Esophagus muscularis mucosa (tissue), 4 donors: ENCODE data around the gene ASCL2. TPM values are rescaled to one million over a fixed set of nuclear protein-coding genes. Genes with fewer than 3 reads are reported as not detected.

Experiments
- DNase-seq: peaks from one replicate; pipeline ENCODE4 v3.0.0-alpha.2; 2017; ENCODE audit errors: extremely low spot score
- H3K27ac ChIP-seq, 4 donors: fragments of 200-600 bp; sonication (generic); replicated peaks in 1 of 4; 1 replicate in 3 of 4; 2 replicates in 1 of 4; pipeline ENCODE4 v1.5.1; 2016 to 2019; ENCODE audit warnings: mild to moderate bottlenecking in 1 of 4
- H3K27me3 ChIP-seq, 4 donors: fragments of 200-600 bp; sonication (generic); one replicate each; pipeline versions ENCODE4 v1.5.1 to v1.6.0; 2016 to 2019
- H3K36me3 ChIP-seq, 4 donors: fragments of 200-600 bp; sonication (generic); one replicate each; pipeline ENCODE4 v1.5.1; 2016 to 2019
- H3K4me1 ChIP-seq, 4 donors: fragments of 200-600 bp; sonication (generic); one replicate each; pipeline ENCODE4 v1.5.1; 2016 to 2019
- H3K4me3 ChIP-seq, 4 donors: fragments of 200-600 bp; sonication (generic); 1 replicate in 2 of 4; 2 replicates in 2 of 4; pipeline ENCODE4 v1.5.1; 2016 to 2019; ENCODE audit warnings: mild to moderate bottlenecking in 4 of 4, moderate library complexity in 1 of 4
- H3K9me3 ChIP-seq, 4 donors: fragments of 200-600 bp; sonication (generic); 1 replicate in 3 of 4; 2 replicates in 1 of 4; pipeline ENCODE4 v1.5.1; 2016 to 2019
- CTCF ChIP-seq, 3 experiments: fragments of 200-600 bp in 2 of 3; fragments of 450-650 bp in 1 of 3; sonication (generic) in 2 of 3; IDR thresholded peaks; one replicate each; pipeline ENCODE4 v1.5.1; 2017 to 2019; ENCODE audit warnings: antibody characterized with exemption in 3 of 3, mild to moderate bottlenecking in 2 of 3, moderate library complexity in 1 of 3
- EP300 ChIP-seq: sonication (generic); formaldehyde crosslinking; IDR thresholded peaks from one replicate; pipeline ENCODE4 v1.6.1; 2017; ENCODE audit warnings: antibody characterized with exemption
- POLR2A ChIP-seq: fragments of 450-650 bp; IDR thresholded peaks from one replicate; pipeline ENCODE4 v1.6.1; 2017; ENCODE audit warnings: antibody characterized with exemption, moderate library complexity, mild to moderate bottlenecking, low read depth
- POLR2AphosphoS5 ChIP-seq, 2 donors: sonication (generic); formaldehyde crosslinking; IDR thresholded peaks; one replicate each; pipeline ENCODE4 v1.6.1; 2017; ENCODE audit warnings: antibody characterized with exemption in 2 of 2
- WGBS: methylation state at CpG from one replicate; pipeline ENCODE4 v1.1.5; 2018; 5-methylcytosine and 5-hydroxymethylcytosine counted together
- intact Hi-C: fragments of 100-400 bp; cut with DNase I; formaldehyde crosslinking; loops from one replicate; pipeline ENCODE4 v1.15.1; 2023
- total RNA-seq, 4 donors: library from RNA; depleted of rRNA; stranded (reverse); fragments of >200 nt; gene quantifications; one replicate each; pipeline versions ENCODE4 v1.1.0 to v1.2.1, GENCODE V29; 2016

ASCL2 gene
- total RNA-seq, 4 donors from 2014 or later = 0.32 to 0.83 (median 0.42) TPM; not detected in 1

GRCh38 chr11:2235588-2236326, 34.6 kb downstream of the ASCL2 start:
- H3K9me3 ChIP-seq = peaks cover 0 to under 1% (median 0%) of the 10 kb centered on the region in 4 donors
- intact Hi-C loops = no loop called here
- WGBS = 85% methylated on average over 14 of the region's 14 CpGs
- no peaks in the 10 kb centered on the region for H3K4me1 ChIP-seq
- H3K36me3 ChIP-seq = no peaks in the 10 kb centered on the region
- peaks cover 0 to 13% (median 0%) of the 10 kb centered on the region in 4 donors for H3K27me3 ChIP-seq
- peak; percentile 57 for DNase-seq
- no peak overlapping the region for H3K27ac ChIP-seq
- TF ChIP-seq POLR2AphosphoS5 (IDR thresholded peaks at IDR 0.05) (no peak), CTCF (IDR thresholded peaks at IDR 0.05) (no peak), EP300 (no peak), POLR2A (no peak)
- H3K4me3 ChIP-seq = no peak overlapping the region

GRCh38 chr11:2234963-2235362, 35.4 kb downstream of the ASCL2 start:
- peaks cover 0 to 9% (median 8%) of the 10 kb centered on the region in 4 donors for H3K9me3 ChIP-seq
- H3K27me3 ChIP-seq = peaks cover 0 to 13% (median 0%) of the 10 kb centered on the region in 4 donors
- WGBS = 66% methylated on average over 10 of the region's 10 CpGs
- no peak overlapping the region for H3K27ac ChIP-seq
- TF ChIP-seq POLR2AphosphoS5 (IDR thresholded peaks at IDR 0.05) (no peak), CTCF (IDR thresholded peaks at IDR 0.05) (no peak), EP300 (no peak), POLR2A (no peak)
- no peaks in the 10 kb centered on the region for H3K4me1 ChIP-seq
- no peak overlapping the region for H3K4me3 ChIP-seq
- H3K36me3 ChIP-seq = no peaks in the 10 kb centered on the region
- peak; percentile 89 for DNase-seq
- intact Hi-C loops = no loop called here

- Histone ChIP-seq H3K4me3 (no peak overlapping the region), H3K4me1 (no peaks in the 10 kb centered on the region), H3K9me3 (peaks cover 0 to 19% (median 19%) of the 10 kb centered on the region in 4 donors), H3K27me3 (peaks cover 0 to 19% (median 0%) of the 10 kb centered on the region in 4 donors), H3K36me3 (no peaks in the 10 kb centered on the region), H3K27ac (no peak overlapping the region)
- TF ChIP-seq CTCF (IDR thresholded peaks at IDR 0.05) (no peak), POLR2AphosphoS5 (IDR thresholded peaks at IDR 0.05) (no peak)
- DNase-seq = no peak
- WGBS = 72% methylated on average over 10 of the region's 10 CpGs
- intact Hi-C loops = no loop called here
Observed at GRCh38 chr11:2233693-2234455, 36.5 kb downstream of the ASCL2 start.

DNA sequence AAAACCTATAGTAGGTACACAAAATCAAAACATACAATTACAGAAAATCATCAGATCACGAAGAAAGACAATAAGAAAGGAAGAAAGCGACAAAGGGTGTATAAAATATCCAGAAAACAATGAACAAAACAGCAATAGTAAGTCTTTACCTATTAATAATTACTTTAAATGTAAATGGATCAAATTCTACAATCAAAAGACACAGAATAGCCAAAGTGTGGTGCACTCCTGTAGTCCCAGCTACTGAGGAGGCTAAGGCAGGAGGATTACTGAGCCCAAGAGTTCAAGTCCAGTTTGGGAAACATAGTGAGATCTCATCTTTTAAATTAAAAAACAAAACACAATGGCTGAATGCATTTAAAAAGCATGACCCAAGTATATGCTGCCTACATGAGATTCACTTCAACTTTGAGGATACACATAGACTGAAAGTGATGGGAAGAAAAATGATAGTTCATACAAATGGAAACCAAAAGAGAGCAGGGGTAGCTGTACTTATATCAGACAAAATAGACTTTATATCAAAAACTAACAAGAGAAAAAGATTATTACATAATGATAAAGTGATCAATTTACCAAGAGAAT, 40.6 kb downstream of the ASCL2 start:
- H3K36me3 ChIP-seq = no peaks in the 10 kb centered on the region
- WGBS = 77% methylated on average over 2 of the region's 2 CpGs
- intact Hi-C loops = no loop called here
- no peaks in the 10 kb centered on the region for H3K4me1 ChIP-seq
- no peak overlapping the region for H3K27ac ChIP-seq
- H3K9me3 ChIP-seq = peaks cover 0 to 20% (median 19%) of the 10 kb centered on the region in 4 donors
- H3K4me3 ChIP-seq = no peak overlapping the region
- TF ChIP-seq POLR2A (no peak), POLR2AphosphoS5 (IDR thresholded peaks at IDR 0.05) (no peak), CTCF (IDR thresholded peaks at IDR 0.05) (no peak), EP300 (no peak)
- no peak for DNase-seq
- peaks cover 0 to 7% (median 0%) of the 10 kb centered on the region in 4 donors for H3K27me3 ChIP-seq
